ENCODE measurements around the gene SUN5.

Gene SUN5

GRCh38 chr20:33024609-33025317 lies 20.5 kb upstream of the SUN5 start:
- Histone ChIP-seq H3K27ac (ENCODE audit: low read depth, low read length) (no peak overlapping the region), H3K4me1 (ENCODE audit: control insufficient read depth, insufficient read depth, low read length) (no peaks in the 10 kb centered on the region), H3K36me3 (ENCODE audit: control insufficient read depth, insufficient read depth, low read length) (no peaks in the 10 kb centered on the region), H3K9ac (ENCODE audit: low read length) (no peak overlapping the region), H3K27me3 (ENCODE audit: control insufficient read depth, insufficient read depth, low read length) (no peaks in the 10 kb centered on the region), H3K4me3 (ENCODE audit: low read length) (no peak overlapping the region)

GRCh38 chr20:33024243-33024560 lies 20.0 kb upstream of the SUN5 start:
- no peaks in the 10 kb centered on the region for H3K27me3 ChIP-seq (ENCODE audit: control insufficient read depth, insufficient read depth, low read length)
- no peak overlapping the region for H3K9ac ChIP-seq (ENCODE audit: low read length)
- no peaks in the 10 kb centered on the region for H3K36me3 ChIP-seq (ENCODE audit: control insufficient read depth, insufficient read depth, low read length)
- H3K27ac ChIP-seq (ENCODE audit: low read depth, low read length) = no peak overlapping the region
- H3K4me3 ChIP-seq (ENCODE audit: low read length) = no peak overlapping the region
- no peaks in the 10 kb centered on the region for H3K4me1 ChIP-seq (ENCODE audit: control insufficient read depth, insufficient read depth, low read length)

DNA sequence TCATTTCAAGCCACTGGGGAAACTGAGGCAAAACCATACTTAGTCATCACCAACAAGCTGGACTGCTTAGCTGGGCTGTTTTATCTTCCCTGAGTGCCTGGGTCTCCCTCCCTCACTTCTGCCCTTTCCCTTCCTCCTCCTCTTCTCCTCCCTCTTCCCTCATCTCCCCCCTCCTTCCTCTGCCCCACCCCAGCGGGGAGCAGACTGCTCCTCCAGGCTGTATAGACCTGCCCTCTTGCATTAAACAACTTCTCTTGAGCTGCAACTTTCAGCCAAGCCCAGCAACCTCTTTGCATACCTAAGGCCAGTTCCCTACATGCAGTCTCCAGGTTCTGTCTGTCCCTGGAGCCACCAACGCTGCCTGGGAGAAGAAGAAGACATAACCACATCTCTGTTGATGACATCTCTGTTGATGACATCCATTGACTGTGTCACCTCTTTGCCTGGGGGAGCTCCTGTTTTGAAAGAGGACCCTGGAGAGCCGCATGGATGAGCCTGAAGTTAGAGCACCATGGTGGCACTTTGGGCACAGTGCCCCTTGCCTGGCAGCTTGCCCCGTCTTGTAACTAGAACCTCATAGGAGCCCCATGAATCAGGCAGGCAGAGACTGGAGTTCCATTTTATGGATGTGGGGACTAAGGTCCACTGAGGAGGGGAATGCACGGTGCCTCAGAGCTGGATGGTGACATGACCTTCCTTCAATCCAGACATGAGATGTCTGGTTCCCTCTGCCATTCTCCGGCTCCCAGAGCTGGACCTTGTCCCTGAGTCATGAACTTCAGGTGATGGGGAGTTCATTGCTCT lies 19.4 kb upstream of the SUN5 start:
- Histone ChIP-seq H3K36me3 (ENCODE audit: control insufficient read depth, insufficient read depth, low read length) (no peaks in the 10 kb centered on the region), H3K27ac (ENCODE audit: low read depth, low read length) (no peak overlapping the region), H3K27me3 (ENCODE audit: control insufficient read depth, insufficient read depth, low read length) (no peaks in the 10 kb centered on the region), H3K4me3 (ENCODE audit: low read length) (no peak overlapping the region), H3K4me1 (ENCODE audit: control insufficient read depth, insufficient read depth, low read length) (no peaks in the 10 kb centered on the region), H3K9ac (ENCODE audit: low read length) (no peak overlapping the region)

- Histone ChIP-seq H3K4me3 (ENCODE audit: low read length) (no peak overlapping the region), H3K9ac (ENCODE audit: low read length) (no peak overlapping the region), H3K27ac (ENCODE audit: low read depth, low read length) (no peak overlapping the region), H3K27me3 (ENCODE audit: control insufficient read depth, insufficient read depth, low read length) (no peaks in the 10 kb centered on the region), H3K4me1 (ENCODE audit: control insufficient read depth, insufficient read depth, low read length) (no peaks in the 10 kb centered on the region), H3K36me3 (ENCODE audit: control insufficient read depth, insufficient read depth, low read length) (no peaks in the 10 kb centered on the region)
Observed at GRCh38 chr20:33022694-33023438, 18.6 kb upstream of the SUN5 start.

DNA sequence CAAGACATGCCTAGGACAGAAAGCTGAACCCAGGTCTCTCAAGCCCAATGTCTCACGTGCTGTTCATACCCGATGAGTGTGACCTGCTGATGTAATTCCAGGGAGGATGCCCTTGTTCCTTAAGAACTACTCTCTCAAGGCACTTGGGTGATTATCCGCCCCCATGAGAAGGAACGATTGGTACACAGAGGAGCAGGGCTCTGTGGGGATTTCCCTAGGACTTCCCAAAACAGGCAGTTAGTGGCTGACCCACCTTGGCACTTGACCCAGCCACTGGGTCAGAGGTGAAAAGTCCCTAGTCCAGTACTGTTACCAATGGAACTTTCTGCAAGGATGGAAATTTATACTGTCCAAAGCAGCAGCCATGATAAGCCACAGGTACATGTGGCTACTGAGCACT lies 18.1 kb upstream of the SUN5 start:
- Histone ChIP-seq H3K4me1 (ENCODE audit: control insufficient read depth, insufficient read depth, low read length) (no peaks in the 10 kb centered on the region), H3K27me3 (ENCODE audit: control insufficient read depth, insufficient read depth, low read length) (no peaks in the 10 kb centered on the region)

DNA sequence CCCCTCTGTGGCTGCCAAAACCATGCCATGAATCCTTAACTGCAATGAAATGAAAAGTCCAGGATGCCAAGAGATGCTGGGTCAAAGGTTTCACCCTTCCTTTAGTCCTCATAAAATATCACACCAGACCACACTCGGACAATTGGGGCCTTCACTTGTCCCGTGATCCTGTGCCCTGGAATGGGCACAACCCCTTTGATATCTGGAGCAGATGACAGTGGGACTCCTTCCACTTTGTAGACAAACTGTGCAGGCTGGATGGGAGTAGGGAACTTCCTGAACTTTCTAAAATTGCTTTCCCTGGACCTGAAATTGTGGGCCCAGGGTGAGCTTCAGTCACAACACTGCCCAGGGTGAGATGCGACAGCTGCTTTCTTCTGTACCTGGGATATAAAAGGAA lies 17.6 kb upstream of the SUN5 start:
- Histone ChIP-seq H3K27ac (ENCODE audit: low read depth, low read length) (no peak overlapping the region), H3K27me3 (ENCODE audit: control insufficient read depth, insufficient read depth, low read length) (no peaks in the 10 kb centered on the region), H3K9ac (ENCODE audit: low read length) (no peak overlapping the region), H3K36me3 (ENCODE audit: control insufficient read depth, insufficient read depth, low read length) (no peaks in the 10 kb centered on the region), H3K4me3 (ENCODE audit: low read length) (no peak overlapping the region), H3K4me1 (ENCODE audit: control insufficient read depth, insufficient read depth, low read length) (no peaks in the 10 kb centered on the region)

More for the DNA sequence above, 18.1 kb upstream of the SUN5 start:
- Histone ChIP-seq H3K27ac (ENCODE audit: low read depth, low read length) (no peak overlapping the region), H3K36me3 (ENCODE audit: control insufficient read depth, insufficient read depth, low read length) (no peaks in the 10 kb centered on the region), H3K4me3 (ENCODE audit: low read length) (no peak overlapping the region), H3K9ac (ENCODE audit: low read length) (no peak overlapping the region)

DNA sequence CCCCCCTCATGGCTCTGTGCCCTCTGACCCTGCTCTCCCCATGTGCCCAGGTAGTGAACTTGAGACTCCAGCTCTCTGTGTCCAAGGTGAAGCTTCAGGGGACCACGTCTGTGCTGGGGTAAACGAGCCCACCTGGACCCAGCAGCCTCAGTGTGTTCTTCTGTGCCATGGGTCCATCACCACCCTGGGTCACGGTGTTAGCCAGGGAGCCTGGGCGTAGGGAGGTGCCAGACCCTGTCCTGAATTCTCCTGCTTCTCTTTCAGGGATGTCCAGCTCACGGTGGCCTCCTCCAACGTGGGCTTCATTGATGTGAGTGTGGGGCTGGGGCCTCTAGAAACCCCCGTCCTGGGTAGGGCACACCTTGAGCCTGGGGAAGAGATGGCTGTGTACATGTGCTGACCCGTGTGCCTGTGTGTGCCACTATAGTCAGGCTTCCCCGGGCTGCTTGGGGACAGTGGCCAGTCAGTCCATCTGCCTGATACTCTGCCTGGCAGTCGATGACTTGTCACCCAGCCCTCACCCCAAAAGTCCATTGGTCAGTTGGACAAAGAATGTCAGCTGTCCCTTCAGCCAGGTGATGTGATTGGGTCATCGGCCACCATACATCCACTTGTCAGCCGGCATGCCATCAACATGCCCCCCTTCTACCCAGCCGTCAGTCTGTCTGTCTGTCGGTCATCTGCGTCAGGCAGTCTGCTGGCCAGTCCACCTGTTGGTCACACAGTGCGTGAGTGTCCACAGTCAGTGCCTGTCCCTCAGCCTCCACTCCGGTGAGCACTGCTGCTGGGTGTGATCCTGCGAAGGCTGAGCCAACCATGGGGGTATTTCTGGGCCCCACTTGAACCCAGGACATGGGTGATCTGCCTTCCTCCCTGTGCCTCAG lies 16.3 kb upstream of the SUN5 start:
- Histone ChIP-seq H3K27me3 (ENCODE audit: control insufficient read depth, insufficient read depth, low read length) (peaks cover 2% of the 10 kb centered on the region), H3K9ac (ENCODE audit: low read length) (no peak overlapping the region), H3K4me3 (ENCODE audit: low read length) (no peak overlapping the region), H3K27ac (ENCODE audit: low read depth, low read length) (no peak overlapping the region), H3K4me1 (ENCODE audit: control insufficient read depth, insufficient read depth, low read length) (no peaks in the 10 kb centered on the region), H3K36me3 (ENCODE audit: control insufficient read depth, insufficient read depth, low read length) (no peaks in the 10 kb centered on the region)

DNA sequence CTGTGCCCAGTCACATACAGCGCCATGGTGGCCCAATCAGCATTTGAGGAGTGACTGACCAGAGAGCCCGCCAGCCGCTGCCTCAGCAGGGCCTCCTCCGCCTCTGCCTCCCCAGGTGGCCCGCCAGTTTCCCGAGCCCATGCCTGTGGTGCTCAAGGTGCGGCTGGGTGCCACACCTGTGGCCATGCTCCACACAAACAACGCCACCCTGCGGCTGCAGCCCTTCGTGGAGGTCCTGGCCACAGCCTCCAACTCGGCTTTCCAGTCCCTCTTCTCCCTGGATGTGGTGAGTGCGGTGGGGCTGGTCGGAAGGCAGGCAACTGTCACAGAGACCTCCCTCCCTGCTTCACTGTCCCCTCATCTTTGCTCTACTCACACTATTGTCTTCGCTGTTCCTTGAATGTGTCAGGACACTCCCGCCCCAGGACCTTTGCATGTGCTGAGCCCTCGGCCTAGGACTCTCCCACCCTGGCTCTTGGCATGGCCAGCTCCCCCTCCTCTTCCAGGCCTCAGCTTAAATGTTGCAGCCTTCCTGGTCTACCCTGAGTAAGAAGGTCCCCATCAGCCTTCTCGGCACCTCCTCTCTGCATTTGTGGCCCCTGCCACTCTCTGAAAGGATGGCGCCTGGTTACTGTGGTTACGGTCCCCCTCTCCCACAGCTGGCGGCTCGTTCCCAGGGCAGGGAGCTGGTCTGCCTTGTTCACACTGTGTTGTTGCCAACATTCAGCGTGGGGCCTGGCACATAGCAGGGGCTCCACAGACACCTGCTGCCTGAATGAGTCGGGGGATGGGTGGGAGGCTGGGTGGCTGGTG lies 15.4 kb upstream of the SUN5 start:
- H3K27me3 ChIP-seq (ENCODE audit: control insufficient read depth, insufficient read depth, low read length) = peaks cover 2% of the 10 kb centered on the region
- H3K4me3 ChIP-seq (ENCODE audit: low read length) = no peak overlapping the region
- H3K9ac ChIP-seq (ENCODE audit: low read length) = no peak overlapping the region
- no peaks in the 10 kb centered on the region for H3K36me3 ChIP-seq (ENCODE audit: control insufficient read depth, insufficient read depth, low read length)
- H3K4me1 ChIP-seq (ENCODE audit: control insufficient read depth, insufficient read depth, low read length) = no peaks in the 10 kb centered on the region
- H3K27ac ChIP-seq (ENCODE audit: low read depth, low read length) = no peak overlapping the region

DNA sequence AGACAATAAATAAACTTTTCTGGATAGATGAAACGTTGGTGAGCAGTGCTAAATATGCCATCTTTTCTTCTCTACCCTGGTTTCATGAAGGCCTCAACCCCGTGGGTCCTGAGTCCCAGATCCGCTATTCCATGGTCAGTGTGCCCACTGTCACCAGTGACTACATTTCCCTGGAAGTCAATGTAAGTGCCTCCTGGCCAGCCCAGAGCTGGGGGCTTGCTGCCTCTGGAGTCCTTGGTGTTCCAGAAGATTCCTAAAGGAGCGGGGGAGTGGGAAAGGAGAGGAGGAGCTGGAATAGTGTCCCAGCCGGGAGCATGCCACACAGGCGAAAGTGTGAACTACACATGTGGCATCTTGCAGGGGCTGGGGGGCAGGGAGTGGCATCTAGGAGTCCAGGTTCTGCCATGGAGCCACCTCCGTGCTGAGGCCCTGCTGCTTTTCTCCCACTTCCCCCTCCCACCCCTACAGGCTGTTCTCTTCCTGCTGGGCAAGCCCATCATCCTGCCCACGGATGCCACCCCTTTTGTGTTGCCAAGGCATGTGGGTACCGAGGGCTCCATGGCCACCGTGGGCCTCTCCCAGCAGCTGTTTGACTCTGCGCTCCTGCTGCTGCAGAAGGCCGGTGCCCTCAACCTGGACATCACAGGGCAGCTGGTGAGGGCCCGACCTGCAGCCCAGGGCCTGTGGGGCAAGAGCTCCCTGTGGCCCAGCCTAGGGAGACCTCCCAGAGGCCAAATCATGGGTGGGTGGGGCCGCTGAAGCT lies 14.1 kb upstream of the SUN5 start:
- peaks cover 2% of the 10 kb centered on the region for H3K27me3 ChIP-seq (ENCODE audit: control insufficient read depth, insufficient read depth, low read length)

DNA sequence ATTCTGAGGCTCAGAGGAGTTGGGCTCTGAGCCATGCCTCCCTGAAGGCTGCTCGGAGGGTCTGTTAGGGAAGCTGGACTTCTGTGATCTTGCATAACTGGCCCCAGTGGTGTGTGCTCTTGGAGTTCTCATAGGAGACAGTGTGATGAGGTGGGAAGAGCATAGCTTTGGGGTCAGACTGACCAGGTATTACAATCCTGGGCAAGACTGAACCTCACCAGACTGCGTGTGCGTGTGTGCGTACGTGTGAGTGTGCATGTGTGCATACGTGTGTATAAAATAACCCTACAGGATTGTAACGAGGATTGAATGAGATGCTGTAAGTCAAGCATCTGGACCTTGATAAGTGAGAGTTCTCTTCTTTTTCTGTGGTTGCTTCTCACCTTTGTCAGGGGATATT lies 13.3 kb upstream of the SUN5 start:
- Histone ChIP-seq H3K9ac (ENCODE audit: low read length) (no peak overlapping the region), H3K4me3 (ENCODE audit: low read length) (no peak overlapping the region), H3K36me3 (ENCODE audit: control insufficient read depth, insufficient read depth, low read length) (no peaks in the 10 kb centered on the region), H3K27me3 (ENCODE audit: control insufficient read depth, insufficient read depth, low read length) (peaks cover 2% of the 10 kb centered on the region), H3K27ac (ENCODE audit: low read depth, low read length) (no peak overlapping the region), H3K4me1 (ENCODE audit: control insufficient read depth, insufficient read depth, low read length) (no peaks in the 10 kb centered on the region)

More for the DNA sequence above, 14.1 kb upstream of the SUN5 start:
- no peak overlapping the region for H3K9ac ChIP-seq (ENCODE audit: low read length)
- H3K4me3 ChIP-seq (ENCODE audit: low read length) = no peak overlapping the region
- H3K27ac ChIP-seq (ENCODE audit: low read depth, low read length) = no peak overlapping the region
- H3K4me1 ChIP-seq (ENCODE audit: control insufficient read depth, insufficient read depth, low read length) = no peaks in the 10 kb centered on the region
- no peaks in the 10 kb centered on the region for H3K36me3 ChIP-seq (ENCODE audit: control insufficient read depth, insufficient read depth, low read length)

DNA sequence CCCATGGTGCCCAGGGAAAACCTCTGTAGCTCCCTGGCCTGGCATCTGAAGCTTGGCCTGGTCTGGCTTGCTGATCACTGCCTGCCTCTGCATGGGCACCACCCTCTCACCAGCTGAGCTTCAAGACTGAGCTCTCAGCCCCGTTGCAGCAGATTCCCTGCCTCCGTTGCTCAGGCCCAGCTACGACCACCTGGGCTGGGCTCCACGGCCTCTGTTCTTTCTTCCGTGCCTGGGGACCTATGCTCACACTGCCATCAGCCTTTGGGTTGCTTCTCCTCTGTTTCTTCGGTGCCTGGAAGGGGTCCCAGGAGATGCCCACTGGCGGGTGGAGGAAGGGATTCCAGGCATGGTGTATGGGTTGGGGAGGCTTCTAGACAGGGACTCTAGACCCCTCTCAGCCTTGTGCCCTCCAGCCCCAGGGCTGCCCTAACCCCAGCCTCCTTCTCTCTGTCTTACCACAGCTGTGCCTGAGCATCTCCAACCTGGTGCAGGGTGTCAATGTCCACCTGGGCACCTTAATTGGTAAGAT lies 12.4 kb upstream of the SUN5 start:
- Histone ChIP-seq H3K9ac (ENCODE audit: low read length) (no peak overlapping the region), H3K36me3 (ENCODE audit: control insufficient read depth, insufficient read depth, low read length) (no peaks in the 10 kb centered on the region), H3K4me3 (ENCODE audit: low read length) (no peak overlapping the region), H3K27me3 (ENCODE audit: control insufficient read depth, insufficient read depth, low read length) (peaks cover 2% of the 10 kb centered on the region), H3K4me1 (ENCODE audit: control insufficient read depth, insufficient read depth, low read length) (no peaks in the 10 kb centered on the region), H3K27ac (ENCODE audit: low read depth, low read length) (no peak overlapping the region)

Measured in rectal smooth muscle tissue (tissue), 1 donor.